Prostate gland (tissue), 2 donors: ENCODE data around the gene DCP2. TPM values are rescaled to one million over a fixed set of nuclear protein-coding genes. Genes with fewer than 3 reads are reported as not detected.

Experiments
- DNase-seq: peaks from one replicate; pipeline ENCODE4 v3.0.0-alpha.2; 2019; ENCODE audit warnings: low spot score
- H3K27ac ChIP-seq, 2 donors: fragments of 200-600 bp; sonication (generic); 2 replicates each; pipeline ENCODE4 v1.5.1; 2017 to 2019
- H3K27me3 ChIP-seq: fragments of 200-600 bp; sonication (generic); replicated peaks from 2 replicates; pipeline ENCODE4 v1.5.1; 2019; ENCODE audit not compliant: insufficient read depth
- H3K36me3 ChIP-seq, 2 donors: fragments of 200-600 bp; sonication (generic); 1 replicate in 1 of 2; 2 replicates in 1 of 2; pipeline versions ENCODE4 v1.5.1 to v1.8.1; 2017 to 2019
- H3K4me1 ChIP-seq: fragments of 200-600 bp; sonication (generic); replicated peaks from 2 replicates; pipeline ENCODE4 v1.5.1; 2019
- H3K4me3 ChIP-seq, 2 donors: fragments of 200-600 bp; sonication (generic); 2 replicates each; pipeline ENCODE4 v1.5.1; 2017 to 2019
- H3K9me3 ChIP-seq: fragments of 200-600 bp; sonication (generic); 2 replicates; pipeline ENCODE4 v1.5.1; 2017
- POLR2A ChIP-seq: fragments of 450-650 bp; IDR thresholded peaks from one replicate; pipeline ENCODE4 v1.6.1; 2016; ENCODE audit warnings: antibody characterized with exemption, mild to moderate bottlenecking
- POLR2AphosphoS5 ChIP-seq: sonication (generic); formaldehyde crosslinking; IDR thresholded peaks from one replicate; pipeline ENCODE4 v1.6.1; 2017; ENCODE audit warnings: antibody characterized with exemption
- WGBS: methylation state at CpG from one replicate; pipeline ENCODE4 v1.1.5; 2018; 5-methylcytosine and 5-hydroxymethylcytosine counted together
- intact Hi-C: fragments of 100-400 bp; cut with DNase I; formaldehyde crosslinking; loops from one replicate; pipeline ENCODE4 v1.14.2; 2022
- total RNA-seq, 2 donors: library from RNA; depleted of rRNA; stranded (reverse); fragments of >200 nt; gene quantifications; one replicate each; pipeline ENCODE4 v1.1.0, GENCODE V29; 2016
- TF ChIP-seq, protein P1 (sequence below), 4 experiments: fragments of 200-600 bp in 2 of 4; fragments of 450-650 bp in 2 of 4; sonication (generic) in 2 of 4; IDR thresholded peaks; 1 replicate in 3 of 4; 2 replicates in 1 of 4; pipeline ENCODE4 v1.5.1; 2016 to 2019; ENCODE audit warnings: antibody characterized with exemption in 4 of 4, mild to moderate bottlenecking in 2 of 4, moderate library complexity in 2 of 4

DCP2 gene
- total RNA-seq, 2 donors from 2014 or later = 23.4 to 51.6 TPM

DNA sequence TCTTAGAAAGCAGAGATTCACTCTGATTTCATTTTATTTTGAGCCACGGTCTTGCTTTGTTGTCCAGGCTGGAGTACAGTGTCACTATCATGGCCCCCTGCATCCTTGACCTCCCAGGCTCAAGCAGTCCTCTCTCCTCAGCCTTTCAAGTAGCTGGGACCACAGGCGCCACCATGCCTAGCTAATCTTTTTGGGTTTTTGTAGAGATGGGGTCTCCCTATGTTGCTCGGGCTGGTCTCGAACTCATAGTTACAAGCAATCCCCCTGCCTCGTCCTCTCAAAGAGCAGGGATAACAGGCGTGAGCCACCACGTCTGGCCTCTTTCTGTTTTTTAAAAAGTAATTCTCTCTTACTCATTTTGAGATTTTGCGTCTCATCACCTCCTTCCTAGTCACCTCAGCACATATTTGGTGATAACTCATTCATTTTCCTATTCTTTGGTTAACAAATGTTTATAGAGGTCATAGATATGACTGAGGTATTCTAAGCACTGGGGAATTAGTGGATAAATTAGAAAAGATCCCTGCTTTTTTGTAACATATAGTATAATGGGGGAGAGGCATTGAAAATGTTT lies 10.8 kb upstream of the DCP2 start:
- intact Hi-C loops = no loop called here
- no peak overlapping the region for H3K4me3 ChIP-seq
- H3K27me3 ChIP-seq = no peaks in the 10 kb centered on the region
- no peak overlapping the region for H3K27ac ChIP-seq
- TF ChIP-seq POLR2A (no peak), POLR2AphosphoS5 (no peak)
- TF ChIP-seq, protein P1, sequence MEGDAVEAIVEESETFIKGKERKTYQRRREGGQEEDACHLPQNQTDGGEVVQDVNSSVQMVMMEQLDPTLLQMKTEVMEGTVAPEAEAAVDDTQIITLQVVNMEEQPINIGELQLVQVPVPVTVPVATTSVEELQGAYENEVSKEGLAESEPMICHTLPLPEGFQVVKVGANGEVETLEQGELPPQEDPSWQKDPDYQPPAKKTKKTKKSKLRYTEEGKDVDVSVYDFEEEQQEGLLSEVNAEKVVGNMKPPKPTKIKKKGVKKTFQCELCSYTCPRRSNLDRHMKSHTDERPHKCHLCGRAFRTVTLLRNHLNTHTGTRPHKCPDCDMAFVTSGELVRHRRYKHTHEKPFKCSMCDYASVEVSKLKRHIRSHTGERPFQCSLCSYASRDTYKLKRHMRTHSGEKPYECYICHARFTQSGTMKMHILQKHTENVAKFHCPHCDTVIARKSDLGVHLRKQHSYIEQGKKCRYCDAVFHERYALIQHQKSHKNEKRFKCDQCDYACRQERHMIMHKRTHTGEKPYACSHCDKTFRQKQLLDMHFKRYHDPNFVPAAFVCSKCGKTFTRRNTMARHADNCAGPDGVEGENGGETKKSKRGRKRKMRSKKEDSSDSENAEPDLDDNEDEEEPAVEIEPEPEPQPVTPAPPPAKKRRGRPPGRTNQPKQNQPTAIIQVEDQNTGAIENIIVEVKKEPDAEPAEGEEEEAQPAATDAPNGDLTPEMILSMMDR (IDR thresholded peaks at IDR 0.05) = no peak
- H3K9me3 ChIP-seq = no peaks in the 10 kb centered on the region
- DNase-seq = no peak
- H3K36me3 ChIP-seq = no peaks in the 10 kb centered on the region
- H3K4me1 ChIP-seq = no peaks in the 10 kb centered on the region
- 94% methylated on average over 8 of the region's 8 CpGs for WGBS

DNA sequence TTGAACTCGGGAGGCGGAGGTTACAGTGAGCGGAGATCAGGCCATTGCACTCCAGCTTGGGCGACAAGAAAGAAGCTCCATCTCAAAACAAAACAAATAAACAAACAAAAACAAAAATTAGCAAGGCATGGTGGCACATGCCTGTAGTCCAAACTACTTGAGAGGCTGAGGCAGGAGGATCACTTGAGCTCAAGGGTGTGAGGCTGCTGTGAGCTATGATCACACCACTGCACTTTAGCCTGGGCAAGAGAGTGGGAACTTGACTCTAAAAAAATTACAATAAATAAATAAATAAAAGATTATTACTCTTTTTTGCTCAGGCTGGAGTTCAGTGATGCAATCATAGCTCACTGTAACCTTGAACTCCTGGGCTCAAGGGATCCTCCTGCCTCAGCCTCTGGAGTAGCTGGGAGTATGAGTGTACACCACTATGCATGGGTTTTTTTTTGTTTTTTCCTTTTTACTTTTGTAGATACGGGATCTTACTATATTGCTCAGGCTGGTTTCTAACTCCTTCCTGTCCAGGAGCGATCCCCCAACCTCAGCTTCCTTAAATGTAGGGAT lies 9.0 kb upstream of the DCP2 start:
- DNase-seq = no peak
- TF ChIP-seq, protein P1 (IDR thresholded peaks at IDR 0.05) = no peak
- TF ChIP-seq POLR2A (no peak), POLR2AphosphoS5 (no peak)
- 96% methylated on average over 6 of the region's 6 CpGs for WGBS
- H3K27me3 ChIP-seq = no peaks in the 10 kb centered on the region
- H3K9me3 ChIP-seq = no peaks in the 10 kb centered on the region
- H3K4me1 ChIP-seq = no peaks in the 10 kb centered on the region
- intact Hi-C loops = no loop called here
- no peaks in the 10 kb centered on the region for H3K36me3 ChIP-seq
- no peak overlapping the region for H3K4me3 ChIP-seq
- no peak overlapping the region for H3K27ac ChIP-seq

DNA sequence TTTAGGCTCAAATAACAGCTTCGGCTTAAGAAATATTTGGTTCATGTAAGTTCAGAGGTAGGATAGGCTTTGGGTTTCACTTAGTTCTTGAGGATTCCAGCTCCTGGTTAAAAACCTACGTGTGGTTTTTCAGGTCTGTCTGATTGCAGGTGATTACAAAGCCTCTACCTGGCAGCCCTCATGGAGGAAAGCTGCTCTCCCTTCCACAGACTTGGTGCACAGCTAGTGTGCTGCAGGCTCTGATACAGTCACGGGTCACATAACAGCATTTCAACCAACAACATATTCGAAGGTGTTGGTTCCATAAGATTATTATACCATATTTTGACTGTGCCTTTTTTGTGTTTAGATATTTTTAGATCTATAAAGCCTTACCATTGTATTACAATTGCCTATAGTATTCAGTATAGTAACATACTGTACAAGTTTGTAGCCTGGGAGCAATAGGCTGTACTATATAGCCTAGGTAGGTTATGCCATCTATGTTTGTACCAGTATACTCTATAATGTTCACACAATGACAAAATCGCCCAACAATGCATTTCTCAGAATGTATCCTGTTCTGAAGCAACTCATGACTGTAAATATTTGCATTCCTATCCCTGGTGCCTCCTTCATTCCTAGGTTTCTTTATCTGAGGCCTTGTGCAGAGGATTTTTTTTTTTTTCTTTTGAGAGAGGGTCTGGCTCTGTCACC lies 8.0 kb upstream of the DCP2 start:
- intact Hi-C loops = no loop called here
- TF ChIP-seq POLR2A = no peak
- TF ChIP-seq, protein P1 (IDR thresholded peaks at IDR 0.05) = no peak
- no peak for TF ChIP-seq POLR2AphosphoS5
- Histone ChIP-seq H3K36me3 (no peaks in the 10 kb centered on the region), H3K4me3 (no peak overlapping the region), H3K27me3 (no peaks in the 10 kb centered on the region), H3K27ac (no peak overlapping the region), H3K4me1 (no peaks in the 10 kb centered on the region), H3K9me3 (no peaks in the 10 kb centered on the region)
- 77% methylated on average over 5 of the region's 5 CpGs for WGBS
- DNase-seq = no peak

DNA sequence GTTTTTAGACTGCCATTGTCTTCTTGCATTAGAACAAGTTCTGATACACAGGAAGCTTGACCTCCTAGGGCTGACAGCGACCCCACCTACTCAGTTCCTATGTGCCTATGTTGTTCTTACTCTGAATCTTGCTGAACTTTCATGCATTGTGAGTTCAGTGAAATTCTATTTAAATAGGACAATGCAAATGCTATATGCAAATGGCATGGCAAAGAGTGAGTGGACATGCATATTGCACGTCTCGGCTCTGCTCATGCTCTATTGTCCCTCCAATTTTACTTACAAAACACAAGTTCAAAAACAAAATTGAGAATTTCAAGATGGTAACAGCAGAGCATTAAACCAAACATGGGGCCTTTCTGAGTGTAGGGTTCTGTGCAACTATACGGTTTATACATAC lies 5.3 kb upstream of the DCP2 start:
- no peak for DNase-seq
- no peak overlapping the region for H3K27ac ChIP-seq
- no peaks in the 10 kb centered on the region for H3K27me3 ChIP-seq
- TF ChIP-seq, protein P1 (IDR thresholded peaks at IDR 0.05) = no peak
- no peak for TF ChIP-seq POLR2A
- TF ChIP-seq POLR2AphosphoS5 = no peak
- H3K9me3 ChIP-seq = no peaks in the 10 kb centered on the region
- 91% methylated on average over 4 of the region's 4 CpGs for WGBS
- H3K4me3 ChIP-seq = no peak overlapping the region
- intact Hi-C loops = no loop called here
- H3K36me3 ChIP-seq = no peaks in the 10 kb centered on the region
- H3K4me1 ChIP-seq = no peaks in the 10 kb centered on the region

DNA sequence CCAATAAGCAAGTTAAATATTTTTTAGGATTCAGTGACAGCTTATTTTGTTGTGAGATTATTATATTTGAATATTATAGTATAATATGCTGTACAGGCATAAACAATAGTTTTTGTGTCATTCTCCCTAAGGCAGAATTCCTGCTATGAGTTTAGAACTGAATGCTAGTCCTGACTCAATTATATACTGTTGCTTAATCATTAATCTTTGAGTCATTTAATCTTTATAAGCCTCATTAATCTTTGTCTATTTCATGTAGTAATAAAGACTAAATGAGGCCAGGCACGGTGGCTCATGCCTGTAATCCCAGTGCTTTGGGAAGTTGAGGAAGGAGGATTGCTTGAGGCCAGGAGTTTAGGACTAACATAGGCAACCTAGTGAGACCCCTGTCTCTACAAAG lies 3.6 kb upstream of the DCP2 start:
- intact Hi-C loops = no loop called here
- WGBS = 52% methylated on average over 1 of the region's 1 CpG

More for the DNA sequence above, 3.6 kb upstream of the DCP2 start:
- TF ChIP-seq, protein P1 (IDR thresholded peaks at IDR 0.05) = no peak
- TF ChIP-seq POLR2AphosphoS5 (no peak), POLR2A (no peak)
- H3K9me3 ChIP-seq = no peaks in the 10 kb centered on the region
- H3K4me1 ChIP-seq = no peaks in the 10 kb centered on the region
- no peaks in the 10 kb centered on the region for H3K27me3 ChIP-seq
- DNase-seq = no peak
- H3K4me3 ChIP-seq = no peak overlapping the region
- no peak overlapping the region for H3K27ac ChIP-seq
- H3K36me3 ChIP-seq = no peaks in the 10 kb centered on the region
